PC-3 (cell line): Measurements from ENCODE around the gene ZNF350. TPM values are rescaled to one million over a fixed set of nuclear protein-coding genes. Genes with fewer than 3 reads are reported as not detected.

Experiments used
- ATAC-seq: fragments of 200-7000 bp; cut with Tn5 transposase; 2 replicates; pipeline ENCODE4 v1.9.1; 2020; ENCODE audit warnings: mild to moderate bottlenecking, moderate library complexity
- Bru-seq: library from RNA; stranded (reverse); fragments of 400-500 nt; gene quantifications from one replicate; lab custom pipeline; 2021; lab: Mats Ljungman, UMichigan
- BruChase-seq, 2 experiments: library from RNA; stranded (reverse); fragments of 400-500 nt; gene quantifications; one replicate each; lab custom pipeline; 2021; lab: Mats Ljungman, UMichigan
- BruUV-seq: library from RNA; stranded (reverse); fragments of 400-500 nt; replicated peaks from 2 replicates; lab custom pipeline; 2021; lab: Mats Ljungman, UMichigan
- CTCF ChIA-PET: fragments of 300-600 bp; sonication (Branson Sonifier 250); formaldehyde crosslinking; loops from one replicate; lab custom pipeline; 2022; ENCODE audit warnings: antibody characterized with exemption; lab: Charles Lee
- POLR2A ChIA-PET: fragments of 300-600 bp; sonication (Branson Sonifier 250); formaldehyde crosslinking; loops from one replicate; lab custom pipeline; 2022; ENCODE audit warnings: antibody characterized with exemption; ENCODE audit not compliant: unreplicated experiment; lab: Charles Lee
- DNase-seq: peaks from one replicate; pipeline ENCODE4 v3.0.0-alpha.2; 2015
- H2AFZ ChIP-seq: fragments of 300-600 bp; sonication (generic); 2 replicates; pipeline ENCODE4 v1.6.0; 2016; ENCODE audit warnings: antibody characterized with exemption, low read length
- H3F3A ChIP-seq: fragments of 300-600 bp; sonication (generic); one replicate; pipeline ENCODE4 v1.6.0; 2017; ENCODE audit warnings: antibody characterized with exemption, low read length, control low read depth, mild to moderate bottlenecking; ENCODE audit not compliant: unreplicated experiment
- H3K27ac ChIP-seq: fragments of 300-600 bp; sonication (generic); 2 replicates; pipeline ENCODE4 v1.5.1; 2016; ENCODE audit warnings: mild to moderate bottlenecking, low read length
- H3K27me3 ChIP-seq: fragments of 300-600 bp; sonication (generic); 2 replicates; pipeline ENCODE4 v1.6.1; 2016; ENCODE audit warnings: low read length, mixed read lengths
- H3K36me3 ChIP-seq: fragments of 300-600 bp; sonication (generic); 2 replicates; pipeline ENCODE4 v1.6.1; 2016; ENCODE audit warnings: low read depth, mixed run types, low read length, mixed read lengths
- H3K4me1 ChIP-seq: fragments of 300-600 bp; sonication (generic); 2 replicates; pipeline ENCODE4 v1.5.1; 2016; ENCODE audit warnings: low read length; ENCODE audit not compliant: insufficient read depth
- H3K4me2 ChIP-seq: fragments of 300-600 bp; sonication (generic); 2 replicates; pipeline ENCODE4 v1.6.0; 2016; ENCODE audit warnings: low read length
- H3K4me3 ChIP-seq: fragments of 300-600 bp; sonication (generic); 2 replicates; pipeline ENCODE4 v1.5.1; 2016; ENCODE audit warnings: mild to moderate bottlenecking, low read length, mixed read lengths
- H3K79me2 ChIP-seq: fragments of 300-600 bp; sonication (generic); 2 replicates; pipeline ENCODE4 v1.6.1; 2017; ENCODE audit warnings: low read length, mixed read lengths
- H3K9ac ChIP-seq: fragments of 300-600 bp; sonication (generic); 2 replicates; pipeline ENCODE4 v1.6.0; 2016; ENCODE audit warnings: mild to moderate bottlenecking, low read length
- H3K9me2 ChIP-seq: fragments of 300-600 bp; sonication (generic); replicated peaks from 2 replicates; pipeline ENCODE4 v1.6.1; 2016; ENCODE audit warnings: mixed run types, low read length, mixed read lengths
- H3K9me3 ChIP-seq: fragments of 300-600 bp; sonication (generic); 2 replicates; pipeline ENCODE4 v1.6.1; 2016; ENCODE audit warnings: low read length, mixed read lengths
- H4K20me1 ChIP-seq: fragments of 300-600 bp; sonication (generic); 2 replicates; pipeline ENCODE4 v1.6.1; 2016; ENCODE audit warnings: low read length, mixed read lengths
- EZH2 ChIP-seq: fragments of 300-600 bp; sonication (generic); IDR thresholded peaks from one replicate; pipeline ENCODE4 v1.6.1; 2017; ENCODE audit warnings: antibody characterized with exemption, mild to moderate bottlenecking, low read length; ENCODE audit not compliant: unreplicated experiment
- EZH2phosphoT487 ChIP-seq: fragments of 300-600 bp; sonication (generic); IDR thresholded peaks from 2 replicates; pipeline ENCODE4 v1.6.1; 2018; ENCODE audit warnings: mild to moderate bottlenecking, antibody characterized with exemption, low read length, borderline replicate concordance
- intact Hi-C: fragments of 100-400 bp; cut with micrococcal nuclease; formaldehyde crosslinking; loops from 2 replicates; pipeline ENCODE4 v1.9.0; 2023
- long read RNA-seq: library from polyadenylated mRNA; unstranded; transcript quantifications from one replicate; pipeline ENCODE4 v2.0.0, GENCODE V29; 2021; ENCODE audit not compliant: unreplicated experiment
- total RNA-seq: library from RNA; depleted of rRNA; stranded (reverse); fragments of >200 nt; gene quantifications from 2 replicates; pipeline ENCODE4 v1.2.3, GENCODE V29; 2014; rRNA removed
- TF ChIP-seq, protein P1 (sequence below): fragments of 300-600 bp; sonication (generic); conservative IDR thresholded peaks from 2 replicates; pipeline ENCODE4 v1.5.1; 2017; ENCODE audit warnings: antibody characterized with exemption, low read depth, mild to moderate bottlenecking, low read length

The ZNF350 gene
- 5.2 and 6.2 TPM in 2 replicates for total RNA-seq
- percentile 86 among the genes with signal in this experiment for Bru-seq, nascent RNA
- percentile 79 among the genes with signal in this experiment for BruChase-seq, experiment 1, labeled RNA remaining after a 6-hour chase
- BruChase-seq, experiment 2, labeled RNA remaining after a 2-hour chase = percentile 86 among the genes with signal in this experiment
- long read RNA-seq, transcript ZNF350-201 (5 exons, 2,338 nt) = major isoform, 22 of 31 reads
- long read RNA-seq, partial matches to known transcripts = 2 of 31 reads
- long read RNA-seq, other reads (novel, unspliced or antisense) = 7 of 31 reads

DNA sequence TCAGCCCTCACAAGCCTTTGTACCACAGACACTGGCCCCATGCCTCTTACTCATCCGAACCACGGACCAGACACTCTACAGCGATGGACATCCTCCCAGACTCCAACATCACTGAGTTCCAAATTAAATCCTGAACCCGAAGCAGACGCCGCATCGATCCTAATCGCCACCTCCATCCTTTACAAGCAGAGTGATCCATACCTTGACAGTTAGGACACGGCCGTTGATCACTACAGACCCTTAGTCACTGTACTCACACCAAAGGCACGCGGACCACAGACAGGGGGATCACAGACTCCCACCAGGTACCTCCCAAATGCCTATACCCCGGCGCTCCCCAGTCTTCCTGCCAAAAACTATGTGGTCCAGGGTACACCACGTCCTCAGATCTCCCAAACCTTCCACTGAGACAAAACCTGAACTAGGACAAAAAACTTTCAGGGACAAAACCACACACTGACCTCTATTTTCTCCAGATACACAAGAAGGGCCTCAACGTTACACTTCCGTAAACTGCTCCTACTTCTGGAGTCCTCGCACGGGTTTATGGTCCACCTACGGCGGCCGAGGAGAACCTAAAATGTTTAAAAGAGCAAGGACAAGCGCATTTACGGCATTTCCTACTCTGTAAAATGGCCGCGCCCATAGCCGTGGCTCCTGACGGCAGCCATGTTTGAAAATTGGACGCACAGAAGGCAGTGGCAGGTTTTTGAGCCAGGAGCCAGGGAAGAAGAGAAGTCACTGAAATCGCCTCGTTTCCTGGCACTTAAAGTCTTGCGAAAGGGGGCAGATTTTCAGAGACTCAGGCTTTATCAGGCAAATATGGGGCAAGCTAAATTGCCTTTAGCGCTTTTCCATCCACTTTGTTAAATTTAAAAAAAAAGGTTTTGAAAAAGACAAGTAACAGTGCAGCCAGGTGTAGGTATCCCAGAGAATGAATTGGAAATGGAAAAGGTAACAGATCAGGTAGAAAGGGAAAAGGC, at the start of gene ZNF350:
Gene ZNF350 (minus strand): TSS at position 532 of the 983 bp plus-strand sequence. CDS start 12,480 bp downstream, outside the sequence.
- H3K36me3 ChIP-seq = peaks cover 55% of the 10 kb centered on the region
- DNase-seq = peak; percentile 97
- H4K20me1 ChIP-seq = no peaks in the 10 kb centered on the region
- no peaks in the 10 kb centered on the region for H3K9me2 ChIP-seq
- peaks cover 44% of the 10 kb centered on the region for H3K79me2 ChIP-seq
- no peaks in the 10 kb centered on the region for H3F3A ChIP-seq
- ChIA-PET CTCF (no interaction called here), POLR2A (no interaction called here)
- peak within 1 kb of the TSS; percentile 79 for H2AFZ ChIP-seq
- H3K4me1 ChIP-seq = no peaks in the 10 kb centered on the region
- ATAC-seq = peak; percentile 94
- H3K27ac ChIP-seq = no peak within 1 kb of the TSS
- H3K4me2 ChIP-seq = peak within 1 kb of the TSS; percentile 79
- intact Hi-C loops = loop anchor here (1.0 kb wide), 1 partner anchor 59 kb away; the partner anchor contains the start of gene ZNF613
- H3K9ac ChIP-seq = peak within 1 kb of the TSS; percentile 78
- BruUV-seq = TSS peak; percentile 75
- peaks cover 76% of the 10 kb centered on the region for H3K9me3 ChIP-seq
- H3K27me3 ChIP-seq = no peaks in the 10 kb centered on the region
- TF ChIP-seq EZH2phosphoT487 = no peak
- TF ChIP-seq, protein P1, sequence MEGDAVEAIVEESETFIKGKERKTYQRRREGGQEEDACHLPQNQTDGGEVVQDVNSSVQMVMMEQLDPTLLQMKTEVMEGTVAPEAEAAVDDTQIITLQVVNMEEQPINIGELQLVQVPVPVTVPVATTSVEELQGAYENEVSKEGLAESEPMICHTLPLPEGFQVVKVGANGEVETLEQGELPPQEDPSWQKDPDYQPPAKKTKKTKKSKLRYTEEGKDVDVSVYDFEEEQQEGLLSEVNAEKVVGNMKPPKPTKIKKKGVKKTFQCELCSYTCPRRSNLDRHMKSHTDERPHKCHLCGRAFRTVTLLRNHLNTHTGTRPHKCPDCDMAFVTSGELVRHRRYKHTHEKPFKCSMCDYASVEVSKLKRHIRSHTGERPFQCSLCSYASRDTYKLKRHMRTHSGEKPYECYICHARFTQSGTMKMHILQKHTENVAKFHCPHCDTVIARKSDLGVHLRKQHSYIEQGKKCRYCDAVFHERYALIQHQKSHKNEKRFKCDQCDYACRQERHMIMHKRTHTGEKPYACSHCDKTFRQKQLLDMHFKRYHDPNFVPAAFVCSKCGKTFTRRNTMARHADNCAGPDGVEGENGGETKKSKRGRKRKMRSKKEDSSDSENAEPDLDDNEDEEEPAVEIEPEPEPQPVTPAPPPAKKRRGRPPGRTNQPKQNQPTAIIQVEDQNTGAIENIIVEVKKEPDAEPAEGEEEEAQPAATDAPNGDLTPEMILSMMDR = no peak
- no peak for TF ChIP-seq EZH2
- peak within 1 kb of the TSS; percentile 86 for H3K4me3 ChIP-seq

DNA sequence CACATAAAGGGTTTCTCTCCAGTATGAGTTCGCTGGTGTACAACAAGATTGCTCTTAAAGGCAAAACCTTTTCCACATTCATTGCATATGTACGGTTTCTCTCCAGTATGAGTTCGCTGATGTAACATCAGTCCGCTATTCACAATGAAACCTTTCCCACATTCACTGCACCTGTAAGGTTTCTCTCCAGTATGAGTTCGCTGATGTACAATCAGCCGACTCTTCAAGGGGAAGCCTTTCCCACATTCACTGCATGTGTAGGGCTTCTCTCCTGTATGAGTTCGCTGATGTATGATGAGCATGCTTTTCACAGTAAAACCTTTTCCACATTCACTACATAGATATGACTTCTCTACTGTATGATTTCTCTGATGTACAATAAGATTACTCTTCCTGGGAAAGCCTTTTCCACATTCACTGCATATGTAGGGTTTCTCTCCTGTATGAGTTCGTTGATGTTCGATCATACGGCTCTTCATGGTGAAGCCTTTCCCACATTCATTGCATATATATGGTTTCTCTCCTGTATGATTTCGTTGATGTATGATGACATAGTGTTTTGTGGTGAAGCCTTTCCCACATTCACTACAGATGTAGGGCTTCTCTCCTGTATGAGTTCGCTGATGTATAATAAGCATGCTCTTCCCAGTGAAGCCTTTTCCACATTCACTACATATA, 47.5 kb upstream of the ZNF350 start:
- H3K4me2 ChIP-seq = no peak overlapping the region
- peak overlapping the region; percentile 5; the same call in 1 of the 2 replicates for H3K4me3 ChIP-seq
- ChIA-PET POLR2A (no interaction called here), CTCF (no interaction called here)
- no peaks in the 10 kb centered on the region for H3K4me1 ChIP-seq
- intact Hi-C loops = no loop called here
- TF ChIP-seq EZH2 (no peak), EZH2phosphoT487 (no peak)
- TF ChIP-seq, protein P1 = no peak
- H3K9me2 ChIP-seq = no peaks in the 10 kb centered on the region
- H3F3A ChIP-seq = no peaks in the 10 kb centered on the region
- no peaks in the 10 kb centered on the region for H3K27me3 ChIP-seq
- H2AFZ ChIP-seq = no peak overlapping the region
- no peak overlapping the region for H3K9ac ChIP-seq
- no peak overlapping the region for H3K27ac ChIP-seq
- peaks cover 58% of the 10 kb centered on the region for H3K9me3 ChIP-seq
- H4K20me1 ChIP-seq = no peaks in the 10 kb centered on the region
- DNase-seq (no peak), ATAC-seq (no peak)
- BruUV-seq = no TSS peak
- H3K79me2 ChIP-seq = no peaks in the 10 kb centered on the region
- peaks cover 81% of the 10 kb centered on the region for H3K36me3 ChIP-seq
